ENCODE results near the gene AUTS2.
"Not testable (repeated sequence)": the region's sequence is repeated elsewhere in the genome, so short reads cannot be mapped to it uniquely, and the experiment has no call there.

Gene AUTS2

GRCh38 chr7:70574970-70575799, 976.9 kb downstream of the AUTS2 start:
- DNase-seq: no peak

- DNase-seq: no peak
These were observed 978.8 kb downstream of the AUTS2 start for GRCh38 chr7:70577078-70577477.

GRCh38 chr7:70578131-70578530, 979.9 kb downstream of the AUTS2 start:
- DNase-seq: no peak

DNA sequence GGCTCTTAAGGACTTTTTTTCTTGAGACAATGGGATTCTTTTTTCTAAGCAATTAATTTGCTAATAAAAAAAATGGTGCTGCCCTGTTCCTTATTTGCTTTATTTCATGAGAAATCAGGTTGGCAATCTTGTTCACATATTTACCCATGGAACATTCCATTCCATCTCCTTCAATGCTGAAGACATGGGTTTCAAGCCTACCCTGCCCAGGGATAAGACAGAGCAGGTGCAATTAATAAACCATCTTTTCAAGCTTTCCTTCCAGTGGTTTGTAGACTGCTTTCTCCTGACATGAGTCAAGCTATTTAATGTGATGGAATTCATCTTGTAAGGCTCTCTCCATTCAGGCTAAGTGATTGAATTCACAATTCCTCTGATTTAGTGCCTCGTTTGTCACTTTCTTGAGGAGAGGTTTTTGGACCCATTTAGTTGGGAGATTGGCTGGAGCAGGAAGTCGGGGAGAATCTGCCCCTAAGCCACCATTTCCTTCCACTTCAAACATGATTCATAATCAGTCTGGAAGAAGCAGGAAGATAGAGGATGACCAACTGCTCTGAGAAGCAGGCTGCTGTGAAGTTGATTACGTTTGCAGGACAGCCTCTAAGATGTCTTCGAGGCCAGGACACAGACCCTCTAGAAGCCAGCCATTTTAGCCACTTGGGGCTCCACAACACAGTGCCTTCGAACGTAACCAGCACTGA, 981.3 kb downstream of the AUTS2 start:
- no peak for DNase-seq

DNA sequence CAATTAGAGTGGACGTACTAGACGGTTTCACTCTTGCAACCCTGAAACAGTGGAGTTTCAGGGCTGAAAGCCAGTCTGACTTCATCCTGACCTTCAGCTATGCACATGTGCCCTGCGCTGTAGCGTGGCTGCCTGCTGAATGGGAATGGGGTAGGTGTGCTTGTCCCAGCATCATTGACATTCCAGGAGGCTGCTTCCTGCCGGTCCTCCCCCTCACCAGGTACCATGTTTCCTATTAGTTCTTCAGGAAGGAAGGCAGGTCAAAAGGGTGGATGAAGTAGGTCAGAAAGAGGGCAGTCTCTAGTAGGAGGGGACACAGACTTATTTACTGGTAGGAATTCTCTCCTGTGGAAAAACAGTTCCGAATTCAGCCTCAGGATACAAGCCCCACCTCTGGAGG, 981.9 kb downstream of the AUTS2 start:
- no peak for DNase-seq

DNA sequence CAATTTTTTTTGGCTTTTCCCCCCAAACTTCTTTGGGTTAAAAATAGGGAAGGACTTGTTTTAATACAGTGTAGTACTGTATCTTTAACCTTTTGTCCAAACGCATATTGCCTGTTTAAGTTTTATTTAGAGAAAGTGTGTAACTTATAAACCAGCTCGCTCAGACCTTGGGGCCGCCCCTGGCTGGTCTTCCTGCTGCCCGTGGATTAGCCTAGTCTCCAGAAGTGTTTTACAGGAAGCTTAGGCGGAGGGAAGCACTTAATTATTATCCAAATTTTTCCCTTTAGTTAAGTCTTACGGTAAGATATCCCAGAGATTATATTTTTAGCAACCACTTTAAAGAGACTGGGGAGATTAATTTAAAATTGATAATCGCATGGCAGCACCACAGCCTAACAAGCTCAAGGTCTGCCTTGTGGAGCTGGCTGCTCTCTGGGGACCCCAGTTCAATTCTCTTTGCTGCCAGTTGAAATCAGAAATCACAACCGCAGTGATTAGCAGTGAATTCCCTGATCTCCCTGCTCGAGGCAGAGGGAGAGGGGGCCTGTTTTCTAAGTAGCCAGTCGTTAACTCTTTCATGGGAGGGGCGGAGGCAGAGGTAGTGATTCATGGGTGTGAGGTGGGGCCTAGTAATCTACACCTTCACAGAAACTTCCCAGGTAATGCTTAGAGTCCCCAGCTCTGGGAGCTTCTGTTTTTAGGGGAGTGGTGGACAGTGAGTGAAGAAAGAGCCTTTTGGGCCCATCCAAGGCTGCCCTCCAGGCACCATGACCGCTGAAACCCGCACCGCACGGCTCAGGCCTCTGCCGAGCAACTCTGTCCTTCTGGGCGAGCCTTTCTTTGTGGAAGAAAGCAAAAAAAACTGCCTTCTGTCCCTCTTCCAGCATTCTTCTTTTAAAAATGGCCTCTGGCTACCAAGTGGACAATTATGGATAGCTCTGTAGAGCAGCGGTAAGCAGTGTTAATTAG, 984.9 kb downstream of the AUTS2 start:
- DNase-seq: no peak

DNA sequence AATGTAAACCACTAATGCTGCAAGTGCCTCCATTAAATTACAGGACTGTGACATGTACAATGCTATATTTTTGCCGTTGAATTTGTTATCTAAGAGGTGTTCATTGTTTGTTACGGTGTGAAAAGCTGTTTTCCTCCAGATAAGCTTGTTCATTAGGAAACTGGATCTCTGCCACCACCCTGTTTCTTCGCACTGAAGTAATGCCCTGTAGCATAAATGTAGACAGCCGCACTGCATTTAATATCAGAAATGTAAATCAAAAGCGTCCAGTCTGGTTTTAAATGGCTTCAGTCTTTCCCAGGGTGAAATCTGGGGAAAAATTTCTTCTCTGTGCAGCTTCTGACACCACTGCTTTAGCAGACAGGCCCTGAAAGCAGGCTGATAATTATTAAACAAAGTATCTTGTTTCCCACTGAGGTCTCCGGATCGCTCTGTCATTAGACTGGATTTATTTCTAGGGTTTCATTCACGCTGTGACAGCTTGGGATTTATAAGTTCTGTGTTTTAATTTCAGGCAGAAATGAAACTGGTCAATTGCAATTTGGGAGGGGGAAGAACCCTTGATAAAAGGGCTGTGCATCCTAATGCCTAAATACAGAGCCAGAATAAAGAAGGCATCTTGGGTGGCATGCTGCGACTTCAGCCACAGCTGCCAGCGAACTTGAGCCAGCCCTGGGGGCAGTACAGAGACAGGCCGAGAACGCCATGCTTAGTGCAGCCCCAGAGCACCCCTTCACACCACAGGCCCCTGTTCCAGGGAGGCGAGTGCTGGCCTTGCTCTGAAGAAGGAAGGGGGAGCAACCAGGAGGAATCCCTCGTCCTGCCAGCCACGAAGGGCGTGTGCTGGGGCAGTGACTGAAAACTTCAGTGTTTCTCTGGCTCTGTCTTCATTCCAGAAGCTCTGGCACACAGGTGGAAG, 985.9 kb downstream of the AUTS2 start:
- DNase-seq: no peak

- no peak for DNase-seq
These were observed 986.8 kb downstream of the AUTS2 start for GRCh38 chr7:70585071-70585470.

- no peak for DNase-seq
These were observed 988.5 kb downstream of the AUTS2 start for GRCh38 chr7:70586822-70587221.

- DNase-seq: no peak
These were observed 989.5 kb downstream of the AUTS2 start for GRCh38 chr7:70587739-70588138.

DNA sequence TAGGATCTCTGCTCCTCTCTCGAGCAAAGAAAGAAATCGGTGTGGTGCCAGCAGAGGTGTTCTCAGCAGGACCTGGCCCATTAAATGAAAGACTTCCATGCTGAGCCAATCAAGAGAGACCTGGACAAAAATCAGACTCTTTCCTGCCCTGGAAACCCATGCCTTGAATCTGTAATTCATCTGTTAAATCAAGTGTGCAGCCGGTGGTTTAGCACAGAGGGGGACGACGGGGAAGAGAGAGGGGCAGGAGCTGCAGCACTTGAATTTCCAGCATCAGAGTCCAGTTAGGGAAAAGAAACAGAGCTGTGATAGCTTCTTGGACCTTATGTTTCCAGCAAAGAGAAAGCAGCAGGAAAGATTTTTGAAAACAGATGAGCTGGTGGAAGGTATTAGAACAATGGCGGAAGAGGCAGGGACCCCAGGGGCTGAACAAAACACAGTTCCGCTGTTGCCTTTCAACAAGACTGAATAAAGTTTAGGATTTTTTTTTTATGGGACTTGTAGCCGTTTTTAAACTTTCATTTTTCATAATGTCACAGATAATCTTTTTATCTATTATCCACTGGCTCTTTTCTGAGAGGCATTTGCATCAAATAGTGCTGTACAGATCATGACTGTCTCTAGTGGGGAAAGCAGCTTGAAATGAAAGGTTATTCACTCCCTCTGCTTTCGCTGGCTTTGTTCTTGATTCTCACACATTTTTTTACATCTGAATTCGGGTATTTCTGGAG, 990.1 kb downstream of the AUTS2 start:
- no peak for DNase-seq

GRCh38 chr7:70589010-70589409, 990.7 kb downstream of the AUTS2 start:
- no peak for DNase-seq

GRCh38 chr7:70589590-70589989, 991.3 kb downstream of the AUTS2 start:
- DNase-seq: no peak

GRCh38 chr7:70590126-70590854, 992.0 kb downstream of the AUTS2 start:
- DNase-seq: no peak

DNA sequence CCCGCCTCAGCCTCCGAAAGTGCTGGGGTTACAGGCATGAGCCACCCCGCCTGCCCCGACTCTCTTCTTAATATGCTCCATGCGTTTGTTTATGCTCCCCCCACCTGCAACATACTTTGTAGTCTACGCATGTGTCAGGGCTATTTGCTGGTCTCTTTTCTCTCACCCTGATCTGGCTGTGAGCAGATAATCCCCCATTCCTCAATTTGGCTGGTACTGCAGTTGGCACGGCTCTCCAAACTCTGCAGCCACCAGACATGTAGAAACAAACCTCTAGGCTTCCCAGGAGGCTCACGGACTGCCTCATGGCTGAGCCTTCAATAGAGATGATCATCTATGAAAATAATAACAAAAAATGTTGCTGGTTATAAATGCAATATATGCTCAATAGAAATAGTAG, 993.4 kb downstream of the AUTS2 start:
- no peak for DNase-seq

DNA sequence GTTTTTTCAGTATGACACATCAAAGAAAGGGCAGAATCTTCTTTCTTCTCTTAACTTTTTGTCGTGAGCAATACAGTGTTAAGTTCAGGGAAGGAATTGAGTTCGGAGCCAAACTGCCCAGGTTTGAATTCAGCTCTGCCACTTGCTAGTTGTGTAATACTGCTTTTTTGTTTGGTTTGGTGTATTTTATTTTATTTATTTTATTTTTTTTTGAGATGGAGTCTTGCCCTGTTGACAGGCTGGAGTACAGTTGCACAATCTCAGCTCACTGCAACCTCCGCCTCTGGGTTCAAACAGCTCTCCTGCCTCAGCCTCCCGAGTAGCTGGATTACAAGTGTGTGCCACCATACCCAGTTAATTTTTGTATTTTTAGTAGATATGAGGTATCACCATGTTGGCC, 993.9 kb downstream of the AUTS2 start:
- DNase-seq: no peak

DNA sequence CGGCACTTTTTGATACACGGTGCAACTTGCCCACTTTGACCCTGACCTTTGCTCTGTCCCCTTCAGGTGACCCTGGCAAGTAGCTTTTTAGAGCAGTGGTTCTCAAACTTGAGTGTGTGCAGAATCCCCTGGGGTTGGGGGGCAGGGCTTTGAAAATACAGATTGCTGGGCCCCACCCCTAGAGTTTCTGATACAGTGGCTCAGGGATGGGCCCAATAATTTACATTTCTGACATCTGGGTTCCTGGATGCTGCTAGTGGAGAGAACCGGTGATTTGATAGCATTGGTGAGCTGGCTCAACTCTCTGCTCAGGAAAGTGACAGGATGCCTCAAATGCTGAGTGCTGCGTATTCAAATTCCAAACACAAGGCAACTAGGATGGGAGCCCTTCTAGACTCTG, 995.9 kb downstream of the AUTS2 start:
- no peak for DNase-seq

DNA sequence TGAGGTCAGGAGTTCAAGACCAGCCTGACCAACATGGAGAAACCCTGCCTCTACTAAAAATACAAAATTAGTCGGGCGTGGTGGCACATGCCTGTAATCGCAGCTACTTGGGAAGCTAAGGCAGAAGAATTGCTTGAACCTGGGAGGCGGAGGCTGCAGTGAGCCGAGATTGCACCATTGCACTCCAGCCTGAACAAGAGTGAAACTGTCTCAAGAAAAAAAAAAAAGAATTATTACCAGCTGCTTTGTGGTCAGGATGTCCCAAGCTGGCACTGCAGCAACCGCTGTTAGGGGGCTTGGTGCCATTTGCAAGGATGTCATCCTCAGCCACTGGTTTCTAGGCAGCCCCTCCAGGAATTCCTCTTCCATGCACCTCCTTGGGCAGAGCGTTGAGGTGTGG, 996.6 kb downstream of the AUTS2 start:
- DNase-seq: not testable (repeated sequence)

GRCh38 chr7:70595370-70595754, 997.1 kb downstream of the AUTS2 start:
- DNase-seq: no peak

GRCh38 chr7:70595755-70596597, 997.7 kb downstream of the AUTS2 start:
- peak; percentile 40 for DNase-seq

All from NCI-H510A (cell line).